HG02763 (cell line): Measurements from ENCODE around the gene TRAPPC3.
"Not testable (repeated sequence)": the region's sequence is repeated elsewhere in the genome, so short reads cannot be mapped to it uniquely, and the experiment has no call there.

Source experiments
- ATAC-seq: cut with Tn5 transposase; IDR thresholded peaks from one replicate; pipeline ENCODE4 v1.9.1; 2021; ENCODE audit warnings: mild to moderate bottlenecking, moderate library complexity; ENCODE audit not compliant: unreplicated experiment

Gene TRAPPC3

GRCh38 chr1:36149237-36149972 lies at the start of gene TRAPPC3:
Gene TRAPPC3, minus strand, starts transcription at chr1:36149486. Its CDS starts 108 bp downstream, at chr1:36149378.
- ATAC-seq: peak; percentile 93

- no peak for ATAC-seq
These were observed 49.4 kb upstream of the TRAPPC3 start for GRCh38 chr1:36198641-36199040.

- ATAC-seq: not testable (repeated sequence)
These were observed 47.5 kb upstream of the TRAPPC3 start for GRCh38 chr1:36196805-36197204.

GRCh38 chr1:36187800-36188593 lies 38.7 kb upstream of the TRAPPC3 start:
- no peak for ATAC-seq

DNA sequence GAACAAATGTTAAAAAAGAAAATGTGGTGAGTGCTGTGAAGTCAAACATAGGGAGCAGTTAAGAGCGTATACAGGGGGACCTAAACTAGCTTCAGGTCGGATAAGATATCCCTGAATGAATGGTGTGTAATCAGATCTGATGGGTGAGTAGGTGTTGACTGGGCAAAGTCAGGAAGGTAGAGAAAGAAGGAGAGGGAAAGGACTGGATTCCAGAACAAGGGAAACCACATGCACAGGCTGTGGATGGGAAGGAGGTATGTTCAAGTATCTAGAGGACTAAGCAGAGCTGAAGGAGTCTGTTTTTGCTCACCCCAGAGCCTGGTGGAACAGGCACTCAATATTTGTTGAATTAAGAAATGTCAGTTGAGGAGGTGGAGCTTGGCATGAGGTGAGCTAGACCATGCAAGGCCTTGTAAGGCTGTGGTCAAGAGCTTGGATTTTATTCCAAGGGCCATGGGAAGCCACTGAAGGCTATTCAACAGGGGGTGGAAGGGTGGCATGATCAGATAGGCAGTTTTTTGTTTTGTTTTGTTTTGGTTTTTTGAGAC lies 34.1 kb upstream of the TRAPPC3 start:
- ATAC-seq: no peak

- ATAC-seq: no peak
These were observed 33.4 kb upstream of the TRAPPC3 start for GRCh38 chr1:36182734-36183133.

GRCh38 chr1:36179220-36179600 lies 29.9 kb upstream of the TRAPPC3 start:
- ATAC-seq: no peak

DNA sequence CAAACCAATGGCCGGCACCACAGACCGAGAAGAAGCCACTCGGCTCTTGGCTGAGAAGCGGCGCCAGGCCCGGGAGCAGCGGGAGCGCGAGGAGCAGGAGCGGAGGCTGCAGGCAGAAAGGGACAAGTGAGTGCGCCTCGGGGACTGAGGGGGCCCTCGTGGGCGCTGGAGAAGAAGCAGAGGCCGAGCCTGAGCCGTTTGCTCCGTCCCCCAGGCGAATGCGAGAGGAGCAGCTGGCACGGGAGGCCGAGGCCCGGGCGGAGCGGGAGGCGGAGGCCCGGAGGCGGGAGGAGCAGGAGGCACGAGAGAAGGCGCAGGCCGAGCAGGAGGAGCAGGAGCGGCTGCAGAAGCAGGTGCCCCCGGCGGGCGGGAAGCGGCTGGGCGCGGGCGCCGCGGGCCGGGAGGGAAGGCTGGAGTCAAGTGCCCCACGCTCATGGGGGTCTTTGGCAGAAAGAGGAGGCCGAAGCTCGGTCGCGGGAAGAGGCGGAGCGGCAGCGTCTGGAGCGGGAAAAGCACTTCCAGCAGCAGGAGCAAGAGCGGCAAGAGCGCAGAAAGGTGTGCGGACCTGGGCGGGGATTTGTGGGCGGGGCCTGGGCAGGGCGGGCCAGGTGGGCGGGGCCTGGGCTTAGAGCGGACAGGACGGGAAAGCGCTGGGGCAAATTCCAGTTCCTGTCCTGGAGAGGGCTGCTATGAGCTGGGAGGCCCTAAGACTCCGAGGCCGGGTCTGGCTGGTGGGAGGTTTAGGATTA lies 29.4 kb upstream of the TRAPPC3 start:
- no peak for ATAC-seq

GRCh38 chr1:36177589-36178431 lies 28.5 kb upstream of the TRAPPC3 start:
- ATAC-seq: no peak

- ATAC-seq: no peak
These were observed 27.0 kb upstream of the TRAPPC3 start for GRCh38 chr1:36176106-36176949.

DNA sequence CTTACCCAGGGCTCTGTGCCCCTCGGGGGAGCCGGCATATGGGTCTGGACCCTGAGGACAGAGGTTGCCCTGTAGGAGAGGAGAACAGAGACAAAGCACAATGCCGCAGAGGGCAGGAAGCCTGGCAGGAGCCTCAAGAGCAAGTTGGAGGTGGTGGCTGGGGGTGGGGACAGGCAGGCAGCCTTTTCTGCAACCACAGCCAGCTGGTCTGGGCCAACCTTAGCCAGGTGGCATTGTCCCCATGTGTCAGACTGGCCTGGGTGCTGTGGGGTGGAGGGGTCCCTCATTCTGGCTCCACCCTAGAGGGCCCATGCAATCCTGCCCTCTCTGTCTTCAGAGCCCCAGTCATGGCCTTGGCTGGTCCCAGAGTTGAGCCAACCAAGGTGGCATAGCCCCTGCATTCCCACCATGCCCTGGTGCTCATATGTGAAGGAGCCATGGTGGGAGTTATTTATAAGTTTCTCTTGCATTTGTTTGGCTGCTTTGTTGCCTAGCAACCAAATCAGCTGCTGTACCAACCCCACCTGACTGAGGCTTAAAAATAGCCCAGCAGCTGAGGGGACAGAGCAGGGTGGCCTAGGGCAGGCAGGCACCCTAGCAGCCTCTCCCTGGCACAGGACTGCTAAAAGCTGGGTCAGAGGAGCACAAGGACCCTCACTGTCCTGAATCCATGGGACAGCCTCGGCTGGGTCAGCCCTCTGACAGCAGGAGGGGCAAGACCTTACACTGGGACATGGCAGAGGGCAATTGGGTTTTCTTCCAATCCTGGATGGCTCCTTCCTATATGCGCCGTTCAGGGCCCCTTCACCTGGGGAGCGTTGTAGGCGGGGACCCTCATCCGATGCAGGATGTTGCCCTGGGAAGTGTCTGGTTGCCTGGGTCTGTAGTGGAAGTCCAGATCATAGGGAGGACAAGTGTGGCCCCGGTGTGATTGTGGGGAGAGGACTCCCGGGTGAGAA lies 26.1 kb upstream of the TRAPPC3 start:
- no peak for ATAC-seq

DNA sequence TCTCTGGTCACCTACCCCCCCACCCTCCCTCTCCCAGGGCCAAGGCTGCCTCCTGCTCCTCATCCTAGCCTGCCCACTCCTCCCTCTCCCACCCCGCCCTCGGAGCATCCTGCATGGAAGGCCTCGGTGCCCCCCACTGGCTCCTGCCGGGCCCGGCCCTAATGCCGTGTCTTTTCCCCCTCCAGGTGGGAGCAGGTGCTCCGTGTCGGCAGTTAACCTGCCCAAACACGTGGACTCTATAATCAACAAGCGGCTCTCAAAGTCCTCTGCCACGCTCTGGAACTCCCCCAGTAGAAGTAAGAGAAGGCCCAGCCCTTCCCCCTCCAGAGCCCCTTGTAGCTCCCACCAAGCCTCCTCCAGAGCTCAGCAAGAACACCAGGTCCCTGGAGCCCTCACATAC lies 25.4 kb upstream of the TRAPPC3 start:
- no peak for ATAC-seq

GRCh38 chr1:36172983-36173382 lies 23.7 kb upstream of the TRAPPC3 start:
- ATAC-seq: no peak

DNA sequence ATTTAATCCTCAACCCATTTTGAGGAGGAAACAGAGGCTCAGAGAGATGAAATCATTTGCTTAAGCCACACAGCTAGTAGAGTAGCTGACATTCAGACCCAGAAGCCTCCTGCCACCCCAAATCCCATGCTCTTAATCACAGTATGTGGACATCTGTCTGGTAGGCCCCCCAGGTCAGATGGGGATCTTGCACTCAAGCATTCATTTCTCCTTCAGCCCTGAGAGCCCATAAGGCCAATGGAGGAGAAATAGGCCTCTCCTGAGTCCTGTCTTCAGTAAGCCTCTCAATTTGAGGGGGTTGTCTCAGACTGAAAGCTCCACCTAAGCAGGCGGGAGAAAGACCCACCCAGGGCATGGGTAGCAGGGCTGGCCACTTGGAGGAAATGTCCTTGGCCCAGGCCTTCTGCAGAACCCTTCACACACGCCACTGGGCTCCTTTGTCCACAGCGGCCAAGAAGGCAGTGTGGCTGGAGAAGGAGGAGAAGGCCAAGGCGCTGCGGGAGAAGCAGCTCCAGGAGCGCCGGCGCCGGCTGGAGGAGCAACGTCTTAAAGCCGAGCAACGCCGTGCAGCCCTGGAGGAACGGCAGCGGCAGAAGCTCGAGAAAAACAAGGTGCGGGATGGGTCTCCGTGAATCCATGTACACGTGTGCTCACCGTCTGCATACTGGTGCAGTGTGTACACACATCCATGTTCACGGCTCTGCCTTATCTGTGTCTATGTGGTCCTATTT lies 22.9 kb upstream of the TRAPPC3 start:
- ATAC-seq: no peak

GRCh38 chr1:36170643-36171412 lies 21.5 kb upstream of the TRAPPC3 start:
- no peak for ATAC-seq

- no peak for ATAC-seq
These were observed 19.2 kb upstream of the TRAPPC3 start for GRCh38 chr1:36168514-36168913.
